Ectodermal cell (in vitro differentiated cells): ENCODE data around the gene ABTB2.

ENCODE experiments used
- H3K27ac ChIP-seq: 2 replicates; pipeline ENCODE4 v1.7.0; 2013; ENCODE audit warnings: mild to moderate bottlenecking, low read depth, low read length; ENCODE audit not compliant: insufficient read depth, poor library complexity, severe bottlenecking
- H3K27me3 ChIP-seq: 2 replicates; pipeline ENCODE4 v1.7.0; 2013; ENCODE audit warnings: mild to moderate bottlenecking, low read length; ENCODE audit not compliant: insufficient read depth, control insufficient read depth, poor library complexity, severe bottlenecking
- H3K36me3 ChIP-seq: one replicate; pipeline ENCODE4 v1.7.0; 2013; ENCODE audit warnings: low read length; ENCODE audit not compliant: control insufficient read depth, insufficient read depth
- H3K4me1 ChIP-seq: one replicate; pipeline ENCODE4 v1.7.0; 2013; ENCODE audit warnings: low read length; ENCODE audit not compliant: control insufficient read depth, insufficient read depth
- H3K4me3 ChIP-seq: 2 replicates; pipeline ENCODE4 v1.7.0; 2013; ENCODE audit warnings: low read depth, low read length, control low read depth; ENCODE audit not compliant: insufficient read depth
- H3K9me3 ChIP-seq: 2 replicates; pipeline ENCODE4 v1.7.0; 2013; ENCODE audit warnings: mild to moderate bottlenecking, low read length, moderate library complexity; ENCODE audit not compliant: control insufficient read depth
- WGBS, 2 experiments: methylation state at CpG; one replicate each; pipeline ENCODE4 v1.1.7; 2013; ENCODE audit warnings: missing lambda C conversion rate in 2 of 2; 5-methylcytosine and 5-hydroxymethylcytosine counted together

The ABTB2 gene

GRCh38 chr11:34298871-34299270 is 58.9 kb downstream of the ABTB2 start:
- 76 to 93% methylated on average over 2 of the region's 2 CpGs for WGBS, 2 experiments
- no peaks in the 10 kb centered on the region for H3K36me3 ChIP-seq

GRCh38 chr11:34296412-34296811 is 61.4 kb downstream of the ABTB2 start:
- no peak overlapping the region for H3K27ac ChIP-seq
- H3K36me3 ChIP-seq = no peaks in the 10 kb centered on the region
- 94 to 96% methylated on average over 1 of the region's 1 CpG for WGBS, 2 experiments
- no peak overlapping the region for H3K4me3 ChIP-seq
- peaks cover 21% of the 10 kb centered on the region for H3K4me1 ChIP-seq
- H3K9me3 ChIP-seq = no peaks in the 10 kb centered on the region
- H3K27me3 ChIP-seq = no peaks in the 10 kb centered on the region

More at GRCh38 chr11:34298871-34299270, 58.9 kb downstream of the ABTB2 start:
- no peaks in the 10 kb centered on the region for H3K9me3 ChIP-seq
- no peaks in the 10 kb centered on the region for H3K27me3 ChIP-seq
- H3K27ac ChIP-seq = no peak overlapping the region
- peaks cover 21% of the 10 kb centered on the region for H3K4me1 ChIP-seq
- H3K4me3 ChIP-seq = no peak overlapping the region

GRCh38 chr11:34292546-34292945 is 65.3 kb downstream of the ABTB2 start:
- 61 to 71% methylated on average over 2 of the region's 2 CpGs for WGBS, 2 experiments

GRCh38 chr11:34292111-34292510 is 65.7 kb downstream of the ABTB2 start:
- Histone ChIP-seq H3K27me3 (no peaks in the 10 kb centered on the region), H3K9me3 (no peaks in the 10 kb centered on the region), H3K4me1 (no peaks in the 10 kb centered on the region), H3K4me3 (no peak overlapping the region), H3K27ac (no peak overlapping the region), H3K36me3 (no peaks in the 10 kb centered on the region)
- 79 to 86% methylated on average over 3 of the region's 3 CpGs for WGBS, 2 experiments

More at GRCh38 chr11:34292546-34292945, 65.3 kb downstream of the ABTB2 start:
- no peaks in the 10 kb centered on the region for H3K36me3 ChIP-seq
- no peaks in the 10 kb centered on the region for H3K4me1 ChIP-seq
- H3K27me3 ChIP-seq = no peaks in the 10 kb centered on the region
- no peaks in the 10 kb centered on the region for H3K9me3 ChIP-seq
- H3K4me3 ChIP-seq = no peak overlapping the region
- no peak overlapping the region for H3K27ac ChIP-seq

GRCh38 chr11:34290926-34291325 is 66.9 kb downstream of the ABTB2 start:
- no peaks in the 10 kb centered on the region for H3K9me3 ChIP-seq
- 61 to 74% methylated on average over 1 of the region's 1 CpG for WGBS, 2 experiments
- no peaks in the 10 kb centered on the region for H3K27me3 ChIP-seq
- no peak overlapping the region for H3K27ac ChIP-seq
- H3K4me1 ChIP-seq = no peaks in the 10 kb centered on the region
- H3K36me3 ChIP-seq = no peaks in the 10 kb centered on the region
- H3K4me3 ChIP-seq = no peak overlapping the region

- 70 to 76% methylated on average over 7 of the region's 7 CpGs for WGBS, 2 experiments
- Histone ChIP-seq H3K27me3 (no peaks in the 10 kb centered on the region), H3K36me3 (no peaks in the 10 kb centered on the region), H3K9me3 (no peaks in the 10 kb centered on the region), H3K4me1 (peaks cover 6% of the 10 kb centered on the region), H3K4me3 (no peak overlapping the region), H3K27ac (no peak overlapping the region)
These were observed 69.3 kb downstream of the ABTB2 start for GRCh38 chr11:34288492-34288891.

- WGBS, 2 experiments = 86 to 91% methylated on average over 17 of the region's 17 CpGs
- no peak overlapping the region for H3K4me3 ChIP-seq
- peaks cover 6% of the 10 kb centered on the region for H3K4me1 ChIP-seq
- no peak overlapping the region for H3K27ac ChIP-seq
- H3K27me3 ChIP-seq = no peaks in the 10 kb centered on the region
- no peaks in the 10 kb centered on the region for H3K36me3 ChIP-seq
- no peaks in the 10 kb centered on the region for H3K9me3 ChIP-seq
These were observed 72.9 kb downstream of the ABTB2 start for GRCh38 chr11:34284811-34285481.

GRCh38 chr11:34284156-34284555 is 73.7 kb downstream of the ABTB2 start:
- Histone ChIP-seq H3K4me3 (no peak overlapping the region), H3K4me1 (peaks cover 6% of the 10 kb centered on the region), H3K36me3 (no peaks in the 10 kb centered on the region), H3K27me3 (no peaks in the 10 kb centered on the region), H3K9me3 (no peaks in the 10 kb centered on the region), H3K27ac (no peak overlapping the region)
- WGBS, 2 experiments = 87 to 91% methylated on average over 3 of the region's 3 CpGs

- H3K9me3 ChIP-seq = no peaks in the 10 kb centered on the region
- H3K4me1 ChIP-seq = peaks cover 6% of the 10 kb centered on the region
- H3K27me3 ChIP-seq = no peaks in the 10 kb centered on the region
- H3K27ac ChIP-seq = no peak overlapping the region
- 84 to 88% methylated on average over 8 of the region's 8 CpGs for WGBS, 2 experiments
- H3K4me3 ChIP-seq = no peak overlapping the region
- H3K36me3 ChIP-seq = no peaks in the 10 kb centered on the region
These were observed 76.6 kb downstream of the ABTB2 start for GRCh38 chr11:34280945-34281872.

GRCh38 chr11:34278693-34279297 is 79.0 kb downstream of the ABTB2 start:
- Histone ChIP-seq H3K4me3 (no peak overlapping the region), H3K9me3 (no peaks in the 10 kb centered on the region), H3K4me1 (no peaks in the 10 kb centered on the region), H3K27me3 (no peaks in the 10 kb centered on the region), H3K36me3 (no peaks in the 10 kb centered on the region), H3K27ac (no peak overlapping the region)
- WGBS, 2 experiments = 93 to 95% methylated on average over 3 to 4 of the region's 4 CpGs
